ENCODE measurements around the gene SLC45A3.

The SLC45A3 gene

DNA sequence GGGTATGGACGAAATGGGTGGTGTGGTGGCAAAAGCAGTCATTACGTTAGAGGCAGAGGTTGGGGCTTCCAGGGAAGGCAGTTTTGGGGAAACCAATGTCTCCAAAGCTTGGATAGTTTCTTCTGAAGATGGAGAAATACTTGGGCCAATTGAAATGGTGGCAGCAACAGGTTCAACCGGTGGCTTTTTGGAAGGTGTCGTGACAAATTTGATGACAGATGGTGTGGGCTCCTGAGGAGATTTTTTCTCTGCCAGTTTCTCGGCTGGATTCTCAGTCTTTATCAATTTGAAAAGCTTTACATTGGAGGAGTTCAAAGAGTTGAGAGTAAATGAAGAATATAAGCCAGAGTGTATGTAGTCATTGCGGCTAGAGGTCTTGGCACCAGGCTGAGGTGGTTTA is 60.0 kb downstream of the SLC45A3 start:
- no peak for DNase-seq (ENCODE audit: low read depth in 2 of 2)
- TF ChIP-seq, protein P1, sequence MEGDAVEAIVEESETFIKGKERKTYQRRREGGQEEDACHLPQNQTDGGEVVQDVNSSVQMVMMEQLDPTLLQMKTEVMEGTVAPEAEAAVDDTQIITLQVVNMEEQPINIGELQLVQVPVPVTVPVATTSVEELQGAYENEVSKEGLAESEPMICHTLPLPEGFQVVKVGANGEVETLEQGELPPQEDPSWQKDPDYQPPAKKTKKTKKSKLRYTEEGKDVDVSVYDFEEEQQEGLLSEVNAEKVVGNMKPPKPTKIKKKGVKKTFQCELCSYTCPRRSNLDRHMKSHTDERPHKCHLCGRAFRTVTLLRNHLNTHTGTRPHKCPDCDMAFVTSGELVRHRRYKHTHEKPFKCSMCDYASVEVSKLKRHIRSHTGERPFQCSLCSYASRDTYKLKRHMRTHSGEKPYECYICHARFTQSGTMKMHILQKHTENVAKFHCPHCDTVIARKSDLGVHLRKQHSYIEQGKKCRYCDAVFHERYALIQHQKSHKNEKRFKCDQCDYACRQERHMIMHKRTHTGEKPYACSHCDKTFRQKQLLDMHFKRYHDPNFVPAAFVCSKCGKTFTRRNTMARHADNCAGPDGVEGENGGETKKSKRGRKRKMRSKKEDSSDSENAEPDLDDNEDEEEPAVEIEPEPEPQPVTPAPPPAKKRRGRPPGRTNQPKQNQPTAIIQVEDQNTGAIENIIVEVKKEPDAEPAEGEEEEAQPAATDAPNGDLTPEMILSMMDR (IDR thresholded peaks at IDR 0.05; ENCODE audit: low read depth, low read length), result no peak
- no peak overlapping the region for H3K4me3 ChIP-seq (replicated peaks in 1 of 2; ENCODE audit: low read depth in 2 of 2, low read length in 2 of 2)

DNA sequence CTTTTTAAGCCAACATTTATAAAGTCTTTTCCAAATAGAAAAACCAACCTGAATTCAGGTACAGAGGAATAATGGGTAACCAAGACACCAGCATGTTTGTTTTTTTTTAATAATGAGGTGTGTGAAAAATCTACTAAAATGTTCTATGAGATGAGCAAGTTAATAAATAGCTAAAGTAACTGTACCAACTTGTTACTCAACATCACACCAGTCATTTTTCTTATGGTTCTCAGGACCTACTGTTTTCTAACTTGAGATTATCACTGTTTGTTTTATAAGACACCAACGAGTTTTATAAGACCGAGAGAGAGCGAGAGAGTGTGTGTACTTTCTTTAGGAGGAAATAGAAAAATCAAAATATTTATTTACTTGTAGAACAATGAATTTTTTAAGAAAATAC is 60.9 kb downstream of the SLC45A3 start:
- H3K4me3 ChIP-seq (replicated peaks in 1 of 2; ENCODE audit: low read depth in 2 of 2, low read length in 2 of 2), result no peak overlapping the region
- DNase-seq (ENCODE audit: low read depth in 2 of 2), result no peak
- TF ChIP-seq, protein P1 (IDR thresholded peaks at IDR 0.05; ENCODE audit: low read depth, low read length), result no peak

DNA sequence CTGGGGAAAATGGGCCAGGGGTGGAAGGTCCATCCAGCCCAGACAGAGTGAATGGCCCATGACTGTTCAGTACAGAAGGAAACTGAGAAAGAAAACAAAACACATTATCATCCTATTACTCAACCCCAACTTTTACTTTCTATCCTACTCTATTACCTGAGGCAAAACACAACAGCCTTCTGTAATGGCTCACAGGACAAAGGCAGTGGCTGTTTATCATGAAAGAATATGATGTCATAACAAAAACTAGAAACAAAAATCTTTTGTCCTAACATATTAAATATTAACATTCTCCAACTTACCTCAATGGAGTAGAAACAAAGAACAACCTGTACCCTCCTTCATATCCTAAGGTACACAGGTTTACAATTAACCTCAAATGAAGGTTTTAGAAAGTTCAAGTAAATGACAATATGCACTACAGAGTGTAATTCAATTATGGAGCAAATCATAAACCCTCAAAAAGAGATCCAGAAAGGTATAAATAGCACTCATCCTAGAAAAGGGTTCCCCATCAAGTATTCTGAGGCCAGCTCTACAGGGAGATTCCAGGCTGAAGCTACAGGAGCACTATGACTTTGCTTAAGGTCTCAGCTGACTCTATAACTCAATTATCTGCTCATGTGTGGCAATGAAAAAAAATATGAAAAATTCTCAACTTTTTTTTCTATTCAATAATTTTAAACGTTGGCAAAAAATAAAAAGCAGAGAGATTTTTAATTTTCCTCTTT is 63.6 kb downstream of the SLC45A3 start:
- DNase-seq (ENCODE audit: low read depth in 2 of 2), result no peak
- H3K4me3 ChIP-seq (replicated peaks in 1 of 2; ENCODE audit: low read depth in 2 of 2, low read length in 2 of 2), result no peak overlapping the region
- TF ChIP-seq, protein P1 (IDR thresholded peaks at IDR 0.05; ENCODE audit: low read depth, low read length), result no peak

DNA sequence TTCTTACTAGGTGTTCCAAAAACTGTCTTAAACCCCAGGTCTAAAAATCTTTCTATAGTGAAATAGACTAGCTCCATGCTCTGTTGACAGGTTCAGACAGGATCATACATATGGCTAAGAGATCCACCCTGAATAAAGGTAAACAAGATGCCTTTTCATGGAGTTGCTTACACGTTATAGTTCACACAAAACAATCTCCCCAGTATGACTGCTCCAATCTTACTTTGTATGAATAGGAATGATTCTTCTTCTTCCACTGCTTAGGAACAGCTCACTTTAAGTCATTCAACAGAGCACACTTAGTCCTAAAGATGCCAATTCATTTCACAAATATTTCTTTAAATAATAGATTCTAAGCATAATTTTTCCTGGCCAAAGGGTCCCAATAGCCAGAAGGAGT is 64.5 kb downstream of the SLC45A3 start:
- DNase-seq (ENCODE audit: low read depth in 2 of 2), result no peak
- H3K4me3 ChIP-seq (replicated peaks in 1 of 2; ENCODE audit: low read depth in 2 of 2, low read length in 2 of 2), result no peak overlapping the region
- TF ChIP-seq, protein P1 (IDR thresholded peaks at IDR 0.05; ENCODE audit: low read depth, low read length), result no peak

DNA sequence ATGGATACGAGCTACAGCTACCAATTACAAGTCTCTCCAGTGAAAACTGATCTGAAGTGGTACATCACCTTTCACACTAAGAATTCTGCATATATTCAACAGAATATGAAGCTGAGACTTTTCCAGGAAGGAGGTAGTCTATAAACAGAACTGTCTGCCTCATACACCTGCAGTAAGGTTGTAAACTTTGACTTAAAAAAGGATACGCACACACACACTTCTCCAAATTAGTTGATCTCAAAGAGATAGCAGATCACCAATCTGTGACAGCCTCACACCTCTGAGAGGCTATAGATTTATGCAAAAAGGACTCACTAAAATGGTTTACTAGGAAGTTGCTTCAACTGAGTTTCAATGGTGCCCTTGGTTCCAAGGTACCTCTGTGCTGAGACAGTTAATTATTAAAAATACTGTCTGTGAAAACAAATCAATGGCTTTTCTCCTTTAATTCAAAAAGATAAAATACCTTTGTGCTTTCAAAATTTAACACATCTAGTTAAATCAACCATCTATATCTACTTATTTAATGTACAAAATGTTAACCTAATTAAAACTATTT is 66.4 kb downstream of the SLC45A3 start:
- no peak overlapping the region for H3K4me3 ChIP-seq (replicated peaks in 1 of 2; ENCODE audit: low read depth in 2 of 2, low read length in 2 of 2)
- TF ChIP-seq, protein P1 (IDR thresholded peaks at IDR 0.05; ENCODE audit: low read depth, low read length), result no peak
- no peak for DNase-seq (ENCODE audit: low read depth in 2 of 2)

DNA sequence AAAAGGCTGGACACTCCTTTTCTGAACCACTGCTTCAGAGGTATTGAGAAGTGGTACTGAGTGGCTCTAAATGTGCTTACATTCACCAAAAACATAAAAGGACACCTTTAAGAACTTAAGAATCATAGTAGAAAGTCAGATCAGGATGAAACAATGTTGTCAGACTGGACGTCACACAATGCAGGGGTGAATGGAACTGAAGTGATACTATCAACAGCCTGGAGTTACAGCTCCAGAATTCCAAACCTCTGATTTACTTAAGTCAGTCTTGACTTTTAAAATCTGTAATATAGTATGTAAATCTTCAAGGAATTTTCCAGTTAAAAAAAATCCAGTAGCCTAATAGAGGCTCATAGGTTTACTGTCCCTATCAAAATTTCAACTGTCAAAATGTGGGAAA is 67.8 kb downstream of the SLC45A3 start:
- H3K4me3 ChIP-seq (replicated peaks in 1 of 2; ENCODE audit: low read depth in 2 of 2, low read length in 2 of 2), result no peak overlapping the region
- DNase-seq (ENCODE audit: low read depth in 2 of 2), result no peak
- TF ChIP-seq, protein P1 (IDR thresholded peaks at IDR 0.05; ENCODE audit: low read depth, low read length), result no peak

All from cardiac fibroblast (primary cell).